ENCODE data around the gene ARHGAP33. TPM values are rescaled to one million over a fixed set of nuclear protein-coding genes. Genes with fewer than 3 reads are reported as not detected.

ARHGAP33 gene
- total and polyA plus RNA-seq, 2 of the 4 experiments (the other 2 are of a cell fraction): 0.72 to 11.9 TPM

DNA sequence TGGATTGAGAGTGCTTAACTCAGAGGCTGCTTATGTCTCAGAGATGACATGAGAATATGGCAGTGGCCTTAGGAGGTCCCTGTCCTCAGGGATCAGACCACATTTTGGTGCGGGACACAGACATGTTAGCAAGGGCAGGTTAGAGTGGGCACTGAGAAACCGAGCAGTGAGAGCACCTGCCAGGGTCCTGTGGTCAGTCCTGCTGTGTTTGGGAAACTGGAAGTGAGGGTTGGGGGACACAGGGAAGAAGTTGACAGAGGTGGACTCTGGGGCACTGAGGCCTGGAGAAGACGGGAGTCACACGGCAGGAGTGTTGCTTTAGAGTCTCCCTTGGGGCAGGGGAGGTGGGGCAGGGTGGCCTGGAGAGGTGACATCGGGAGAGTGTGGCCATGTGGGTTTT is 40.5 kb upstream of the ARHGAP33 start:
- Histone ChIP-seq H2BK20ac (ENCODE audit: low read depth, low read length) (no peak overlapping the region), H3K4ac (ENCODE audit: low read depth, low read length) (no peak overlapping the region), H2AFZ (replicated peaks; ENCODE audit: low read length, poor library complexity) (no peak overlapping the region), H3K79me1 (ENCODE audit: low read depth in 1 of 2, low read length in 2 of 2) (peaks cover 0 to 20% of the 10 kb centered on the region in 2 experiments; a peak in 3 of 4 replicates), H3K9me1 (ENCODE audit: insufficient read depth, low read length) (no peaks in the 10 kb centered on the region), H4K20me1 (ENCODE audit: insufficient read depth, low read length) (peaks cover 9% of the 10 kb centered on the region), H3K9me3 (ENCODE audit: control insufficient read depth, insufficient read depth, low read length) (no peaks in the 10 kb centered on the region), H4K5ac (ENCODE audit: low read depth, low read length) (no peak overlapping the region), H2AK5ac (ENCODE audit: low read depth, low read length) (no peak overlapping the region), H3K23ac (ENCODE audit: low read depth, low read length) (no peak overlapping the region), H2BK5ac (ENCODE audit: low read depth, low read length, poor library complexity, severe bottlenecking) (no peak overlapping the region), H2AK9ac (replicated peaks; ENCODE audit: low read depth, low read length, poor library complexity) (no peak overlapping the region), H3K18ac (ENCODE audit: low read depth, low read length) (no peak overlapping the region), H3K56ac (ENCODE audit: extremely low read depth, insufficient read depth, low read length) (no peak overlapping the region), H3K4me1 (ENCODE audit: control insufficient read depth, insufficient read depth, low read length) (0 out of 2 replicates have a peak, but pooled peaks cover 2% of the 10 kb centered on the region), H4K91ac (ENCODE audit: insufficient read depth, low read depth, low read length) (no peak overlapping the region), H3K9ac (ENCODE audit: low read depth, low read length) (no peak overlapping the region), H4K8ac (ENCODE audit: low read depth in 2 of 2, low read length in 2 of 2) (no peak overlapping the region), H3K27me3 (ENCODE audit: control insufficient read depth, insufficient read depth, low read length) (no peaks in the 10 kb centered on the region), H2BK120ac (ENCODE audit: low read depth, low read length) (no peak overlapping the region), H3K36me3 (ENCODE audit: control insufficient read depth, insufficient read depth, low read length) (peaks cover 81% of the 10 kb centered on the region), H3K14ac (replicated peaks; ENCODE audit: low read depth, low read length) (no peak overlapping the region), H2BK15ac (ENCODE audit: low read depth, low read length) (no peak overlapping the region), H3K4me3 (ENCODE audit: insufficient read depth, low read depth, low read length) (no peak overlapping the region), H3K27ac (ENCODE audit: insufficient read depth, low read length) (no peak overlapping the region), H3K4me2 (ENCODE audit: low read depth, low read length) (no peak overlapping the region)
- no peak for ATAC-seq (ENCODE audit: low read depth)
- POLR2A ChIA-PET (ENCODE audit: unreplicated experiment): no interaction called here
- TF ChIP-seq, protein P1, sequence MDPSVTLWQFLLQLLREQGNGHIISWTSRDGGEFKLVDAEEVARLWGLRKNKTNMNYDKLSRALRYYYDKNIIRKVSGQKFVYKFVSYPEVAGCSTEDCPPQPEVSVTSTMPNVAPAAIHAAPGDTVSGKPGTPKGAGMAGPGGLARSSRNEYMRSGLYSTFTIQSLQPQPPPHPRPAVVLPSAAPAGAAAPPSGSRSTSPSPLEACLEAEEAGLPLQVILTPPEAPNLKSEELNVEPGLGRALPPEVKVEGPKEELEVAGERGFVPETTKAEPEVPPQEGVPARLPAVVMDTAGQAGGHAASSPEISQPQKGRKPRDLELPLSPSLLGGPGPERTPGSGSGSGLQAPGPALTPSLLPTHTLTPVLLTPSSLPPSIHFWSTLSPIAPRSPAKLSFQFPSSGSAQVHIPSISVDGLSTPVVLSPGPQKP (IDR thresholded peaks at IDR 0.05; ENCODE audit: borderline replicate concordance, low read depth, low read length): no peak
- no peak for TF ChIP-seq RAD21 (IDR thresholded peaks at IDR 0.05; ENCODE audit: low read length)
- TF ChIP-seq BHLHE40 (IDR thresholded peaks at IDR 0.05; ENCODE audit: low read depth, low read length): no peak
- no peak for TF ChIP-seq POLR2A (IDR thresholded peaks at IDR 0.05; ENCODE audit: low read depth, low read length)
- no peak for TF ChIP-seq MAZ (IDR thresholded peaks at IDR 0.05; ENCODE audit: borderline replicate concordance, low read depth, low read length)
- TF ChIP-seq FOS (IDR thresholded peaks at IDR 0.05; ENCODE audit: low read depth, low read length): no peak
- no peak for TF ChIP-seq NFE2L2 (IDR thresholded peaks at IDR 0.05; ENCODE audit: low read depth, low read length)
- TF ChIP-seq SMC3 (IDR thresholded peaks at IDR 0.05; ENCODE audit: low read depth, low read length): no peak
- TF ChIP-seq CEBPB (IDR thresholded peaks at IDR 0.05; ENCODE audit: low read depth, low read length): no peak
- no peak for TF ChIP-seq CHD1 (IDR thresholded peaks at IDR 0.05; ENCODE audit: low read depth, low read length)
- CTCF ChIA-PET: interaction anchor here (0.6 kb wide), 1 partner anchor 153 kb away, joined by 3 read pairs; no protein-coding TSS in a partner anchor
- 83% methylated on average over 2 of the region's 5 CpGs; no CpG with 5 or more reads in 1 of the 2 experiments for WGBS, 2 experiments (ENCODE audit: extremely low coverage in 2 of 2, insufficient read length in 1 of 2)
- intact Hi-C loops (cut with micrococcal nuclease): no loop called here
- in situ Hi-C loops (cut with MboI; ENCODE audit: low sequenced_read_pairs): no loop called here
- BruUV-seq (replicated peaks): no TSS peak
- no peak for DNase-seq
- dilution Hi-C loops (cut with HindIII; ENCODE audit: low sequenced_read_pairs, unreplicated experiment): no loop called here

Measured in IMR-90 (cell line).